Measurements from ENCODE around the gene CNN1.
A peak's percentile ranks its signal among the peaks of the same experiment; 100 is the strongest.

CNN1 gene

GRCh38 chr19:11534538-11534937, 4.1 kb upstream of the CNN1 start:
- no peak for DNase-seq (ENCODE audit: low read depth in 1 of 2, low spot score in 1 of 2)

- no peak for DNase-seq (ENCODE audit: low read depth in 1 of 2, low spot score in 1 of 2)
Measured at GRCh38 chr19:11534948-11535347, 3.7 kb upstream of the CNN1 start.

- peak; percentile 55 to 78 for DNase-seq (ENCODE audit: low read depth in 1 of 2, low spot score in 1 of 2)
Measured at GRCh38 chr19:11535792-11536595, 2.7 kb upstream of the CNN1 start.

- DNase-seq (ENCODE audit: low read depth in 1 of 2, low spot score in 1 of 2), result no peak
Measured at GRCh38 chr19:11539495-11540365, 1.1 kb downstream of the CNN1 start.

GRCh38 chr19:11540645-11541044, 2.0 kb downstream of the CNN1 start:
- DNase-seq (ENCODE audit: low read depth in 1 of 2, low spot score in 1 of 2), result no peak

- no peak for DNase-seq (ENCODE audit: low read depth in 1 of 2, low spot score in 1 of 2)
Measured at GRCh38 chr19:11541238-11541637, 2.6 kb downstream of the CNN1 start.

GRCh38 chr19:11547929-11548700, 9.5 kb downstream of the CNN1 start:
- DNase-seq (ENCODE audit: low read depth in 1 of 2, low spot score in 1 of 2), result no peak

- no peak for DNase-seq (ENCODE audit: low read depth in 1 of 2, low spot score in 1 of 2)
Measured at GRCh38 chr19:11549386-11549953, 10.8 kb downstream of the CNN1 start.

- DNase-seq (ENCODE audit: low read depth in 1 of 2, low spot score in 1 of 2), result no peak
Measured at GRCh38 chr19:11550265-11550664, 11.6 kb downstream of the CNN1 start.

- DNase-seq (ENCODE audit: low read depth in 1 of 2, low spot score in 1 of 2), result no peak
Measured at GRCh38 chr19:11551603-11552235, 13.1 kb downstream of the CNN1 start.

- DNase-seq (ENCODE audit: low read depth in 1 of 2, low spot score in 1 of 2), result no peak
Measured at GRCh38 chr19:11552666-11553372, 14.2 kb downstream of the CNN1 start.

- no peak for DNase-seq (ENCODE audit: low read depth in 1 of 2, low spot score in 1 of 2)
Measured at GRCh38 chr19:11554160-11554559, 15.5 kb downstream of the CNN1 start.

GRCh38 chr19:11555246-11555645, 16.6 kb downstream of the CNN1 start:
- DNase-seq (ENCODE audit: low read depth in 1 of 2, low spot score in 1 of 2), result no peak

GRCh38 chr19:11556634-11557420, 18.2 kb downstream of the CNN1 start:
- DNase-seq (ENCODE audit: low read depth in 1 of 2, low spot score in 1 of 2), result no peak

GRCh38 chr19:11558881-11559828, 20.5 kb downstream of the CNN1 start, which contains the start of gene ELOF1:
TSS of gene ELOF1 (minus strand) at chr19:11559230. CDS start at chr19:11554347, 4,883 bp downstream.
- DNase-seq (ENCODE audit: low read depth in 1 of 2, low spot score in 1 of 2), result peak; percentile 89 to 95

GRCh38 chr19:11560404-11561051, 21.9 kb downstream of the CNN1 start:
- DNase-seq (ENCODE audit: low read depth in 1 of 2, low spot score in 1 of 2), result peak in 1 of 2 donors; percentile 24

GRCh38 chr19:11563532-11563931, 24.9 kb downstream of the CNN1 start:
- DNase-seq (ENCODE audit: low read depth in 1 of 2, low spot score in 1 of 2), result no peak

Data from activated T-helper 1 cell treated with anti-CD3 and anti-CD28 coated beads, Interleukin-2, amount 50 U/mL, for 16 hours (primary cell).